ENCODE measurements around the gene SAPCD2. TPM values are rescaled to one million over a fixed set of nuclear protein-coding genes. Genes with fewer than 3 reads are reported as not detected.
A peak's percentile ranks its signal among the peaks of the same experiment; 100 is the strongest.
"Not testable (repeated sequence)": the region's sequence is repeated elsewhere in the genome, so short reads cannot be mapped to it uniquely, and the experiment has no call there.

The SAPCD2 gene
- total RNA-seq, 4 donors from 2014 or later = 0.15 to 5.9 (median 1.0) TPM; not detected in 1

- Histone ChIP-seq H3K36me3 (no peaks in the 10 kb centered on the region), H3K4me3 (no peak overlapping the region), H3K27ac (no peak overlapping the region), H3K27me3 (no peaks in the 10 kb centered on the region), H3K4me1 (no peaks in the 10 kb centered on the region), H3K9me3 (no peaks in the 10 kb centered on the region)
- DNase-seq = no peak
- intact Hi-C loops (cut with DNase I; ENCODE audit: low total_unique reads) = no loop called here
- TF ChIP-seq CTCF (IDR thresholded peaks at IDR 0.05) (no peak), POLR2A (IDR thresholded peaks at IDR 0.05) (no peak)
Observed at GRCh38 chr9:137037035-137037434, 33.3 kb downstream of the SAPCD2 start.

GRCh38 chr9:137035937-137036336 lies 34.4 kb downstream of the SAPCD2 start:
- no peaks in the 10 kb centered on the region for H3K27me3 ChIP-seq
- H3K9me3 ChIP-seq = no peaks in the 10 kb centered on the region
- intact Hi-C loops (cut with DNase I; ENCODE audit: low total_unique reads) = no loop called here
- no peaks in the 10 kb centered on the region for H3K4me1 ChIP-seq
- no peak overlapping the region for H3K4me3 ChIP-seq
- no peak for DNase-seq
- no peak for TF ChIP-seq CTCF (IDR thresholded peaks at IDR 0.05)
- no peak for TF ChIP-seq POLR2A (IDR thresholded peaks at IDR 0.05)
- no peak overlapping the region for H3K27ac ChIP-seq
- no peaks in the 10 kb centered on the region for H3K36me3 ChIP-seq

GRCh38 chr9:137035507-137035834 lies 34.9 kb downstream of the SAPCD2 start:
- Histone ChIP-seq H3K27me3 (no peaks in the 10 kb centered on the region), H3K4me1 (no peaks in the 10 kb centered on the region), H3K9me3 (no peaks in the 10 kb centered on the region), H3K27ac (no peak overlapping the region), H3K4me3 (no peak overlapping the region), H3K36me3 (no peaks in the 10 kb centered on the region)
- DNase-seq = no peak
- intact Hi-C loops (cut with DNase I; ENCODE audit: low total_unique reads) = no loop called here
- no peak for TF ChIP-seq POLR2A (IDR thresholded peaks at IDR 0.05)
- no peak for TF ChIP-seq CTCF (IDR thresholded peaks at IDR 0.05)

GRCh38 chr9:137034709-137035506 lies 35.4 kb downstream of the SAPCD2 start:
- intact Hi-C loops (cut with DNase I; ENCODE audit: low total_unique reads) = loop anchor here (5.0 kb wide), 1 partner anchor 248 kb away; no protein-coding TSS in a partner anchor
- no peaks in the 10 kb centered on the region for H3K4me1 ChIP-seq
- no peak overlapping the region for H3K4me3 ChIP-seq
- H3K27me3 ChIP-seq = no peaks in the 10 kb centered on the region
- peak; percentile 76 to 78 for DNase-seq
- no peak for TF ChIP-seq POLR2A (IDR thresholded peaks at IDR 0.05)
- peak; percentile 82 to 92 (median 88) for TF ChIP-seq CTCF (IDR thresholded peaks at IDR 0.05)
- H3K27ac ChIP-seq = no peak overlapping the region
- H3K9me3 ChIP-seq = no peaks in the 10 kb centered on the region
- no peaks in the 10 kb centered on the region for H3K36me3 ChIP-seq

GRCh38 chr9:137034039-137034708 lies 36.2 kb downstream of the SAPCD2 start:
- Histone ChIP-seq H3K4me1 (peaks cover 0 to 4% of the 10 kb centered on the region in 2 donors), H3K27me3 (no peaks in the 10 kb centered on the region), H3K9me3 (no peaks in the 10 kb centered on the region), H3K36me3 (no peaks in the 10 kb centered on the region), H3K27ac (no peak overlapping the region), H3K4me3 (no peak overlapping the region)
- intact Hi-C loops (cut with DNase I; ENCODE audit: low total_unique reads) = loop anchor here (5.0 kb wide), 1 partner anchor 247 kb away; no protein-coding TSS in a partner anchor
- TF ChIP-seq CTCF (IDR thresholded peaks at IDR 0.05) (no peak), POLR2A (IDR thresholded peaks at IDR 0.05) (no peak)
- no peak for DNase-seq

GRCh38 chr9:137033481-137033880 lies 36.9 kb downstream of the SAPCD2 start:
- H3K36me3 ChIP-seq, H3K9me3 ChIP-seq, H3K4me3 ChIP-seq, H3K27ac ChIP-seq, H3K27me3 ChIP-seq, DNase-seq: not testable (repeated sequence)
- peaks cover 0 to 11% of the 10 kb centered on the region in 2 donors for H3K4me1 ChIP-seq
- intact Hi-C loops (cut with DNase I; ENCODE audit: low total_unique reads) = loop anchor here (5.0 kb wide), 1 partner anchor 246 kb away; no protein-coding TSS in a partner anchor

Data from uterus (tissue), 4 donors.